K562 (cell line): ENCODE measurements around the gene NPHS2. TPM values are rescaled to one million over a fixed set of nuclear protein-coding genes. Genes with fewer than 3 reads are reported as not detected.

Source experiments
- DIDO1 ChIP-seq: fragments of 450-650 bp; IDR thresholded peaks from 2 replicates; pipeline ENCODE4 v1.6.1; 2016; ENCODE audit warnings: low read depth, missing biosample characterization, missing genetic modification characterization
- HDAC3 ChIP-seq: fragments of 450-650 bp; IDR thresholded peaks from 2 replicates; pipeline ENCODE4 v1.6.1; 2018; ENCODE audit warnings: borderline replicate concordance, mild to moderate bottlenecking, moderate library complexity; ENCODE audit not compliant: partially characterized antibody
- L3MBTL2 ChIP-seq: fragments of 450-650 bp; IDR thresholded peaks from 2 replicates; pipeline ENCODE4 v1.6.1; 2016; ENCODE audit warnings: mild to moderate bottlenecking, moderate library complexity
- MEF2A ChIP-seq: IDR thresholded peaks from 2 replicates; pipeline ENCODE4 v1.6.1; 2011; ENCODE audit warnings: low read depth, mild to moderate bottlenecking, low read length, moderate library complexity; ENCODE audit not compliant: control insufficient read depth
- MEIS2 ChIP-seq: fragments of 450-650 bp; IDR thresholded peaks from 2 replicates; pipeline ENCODE4 v1.6.1; 2014; ENCODE audit warnings: mild to moderate bottlenecking; ENCODE audit not compliant: partially characterized antibody
- MYBL2 ChIP-seq, 2 experiments: fragments of 450-650 bp in 1 of 2; sonication (generic) in 1 of 2; formaldehyde crosslinking in 1 of 2; IDR thresholded peaks; 2 replicates each; pipeline versions ENCODE4 v1.6.1 to v1.8.1; 2017 to 2022; ENCODE audit warnings: borderline replicate concordance in 1 of 2, inconsistent platforms in 1 of 2, low read depth in 1 of 2, mild to moderate bottlenecking in 1 of 2, missing genetic modification reagents in 1 of 2, moderate library complexity in 1 of 2
- NBN ChIP-seq: fragments of 450-650 bp; IDR thresholded peaks from 2 replicates; pipeline ENCODE4 v1.6.1; 2016; ENCODE audit warnings: low read depth, mild to moderate bottlenecking
- NCOA4 ChIP-seq: fragments of 450-650 bp; IDR thresholded peaks from 2 replicates; pipeline ENCODE4 v1.6.1; 2018; ENCODE audit warnings: mild to moderate bottlenecking; ENCODE audit not compliant: partially characterized antibody
- NFIC ChIP-seq: fragments of 450-650 bp; IDR thresholded peaks from 2 replicates; pipeline ENCODE4 v1.6.1; 2017; ENCODE audit warnings: mild to moderate bottlenecking, inconsistent platforms
- OTX1 ChIP-seq: fragments of 450-650 bp; formaldehyde crosslinking; IDR thresholded peaks from 2 replicates; pipeline ENCODE4 v1.4.0; 2022; ENCODE audit warnings: mild to moderate bottlenecking
- PHF8 ChIP-seq: fragments of 200-600 bp; sonication (generic); IDR thresholded peaks from 2 replicates; pipeline ENCODE4 v1.6.1; 2012; ENCODE audit warnings: mixed run types, mild to moderate bottlenecking, inconsistent platforms, low read length, moderate library complexity, borderline replicate concordance
- PKNOX1 ChIP-seq: fragments of 450-650 bp; IDR thresholded peaks from 2 replicates; pipeline ENCODE4 v1.6.1; 2016
- SNIP1 ChIP-seq: fragments of 450-650 bp; IDR thresholded peaks from 2 replicates; pipeline ENCODE4 v1.7.1; 2017; ENCODE audit warnings: low read depth, mild to moderate bottlenecking
- USF1 ChIP-seq: sonication (generic); formaldehyde crosslinking; IDR thresholded peaks from 2 replicates; pipeline ENCODE4 v1.9.0; 2022; ENCODE audit warnings: mild to moderate bottlenecking, missing genetic modification reagents
- ZHX1 ChIP-seq: fragments of 150-350 bp; conservative IDR thresholded peaks from 2 replicates; pipeline ENCODE4 v1.6.1; 2014; ENCODE audit warnings: low read length
- ZNF184 ChIP-seq: sonication (generic); formaldehyde crosslinking; IDR thresholded peaks from 2 replicates; pipeline ENCODE4 v1.5.0; 2020; ENCODE audit warnings: missing genetic modification reagents
- ZNF197 ChIP-seq: fragments of 200-800 bp; sonication (Bioruptor generic); IDR thresholded peaks from 2 replicates; pipeline ENCODE4 v1.6.1; 2016; ENCODE audit warnings: low read depth, missing genetic modification characterization, missing compliant biosample characterization
- ZNF449 ChIP-seq: fragments of 250-450 bp; sonication (Bioruptor Pico); IDR thresholded peaks from 2 replicates; pipeline ENCODE4 v1.8.0; 2022; ENCODE audit warnings: moderate library complexity, mild to moderate bottlenecking, inconsistent platforms
- polyA plus RNA-seq, 8 experiments: library from polyadenylated mRNA; depleted of rRNA in 4 of 8; stranded (reverse) in 5 of 8; unstranded in 3 of 8; fragments of >200 nt; fragmentation: Nextera tagmentation in 2 of 8; fragmentation: Illumina TruSeq in 1 of 8; extraction: Ambion mirVana in 2 of 8; extraction: Trizol in 1 of 8; gene quantifications; 2 replicates each; pipeline versions ENCODE4 v1.2.1 to v1.2.3, GENCODE V29; 2011 to 2014; ENCODE audit warnings: inconsistent platforms in 1 of 8, missing spikeins in 1 of 8
- total RNA-seq, 7 experiments: library from RNA; depleted of rRNA in 6 of 7; stranded (reverse); fragments of >200 nt in 6 of 7; fragmentation: Illumina TruSeq in 2 of 7; extraction: Trizol in 2 of 7; gene quantifications; 2 replicates each; pipeline versions ENCODE4 v1.2.1 to v1.2.3, GENCODE V29; 2011 to 2021; ENCODE audit warnings: low replicate concordance in 1 of 7

NPHS2 gene
- total and polyA plus RNA-seq, 9 of the 15 experiments (the other 6 are each of a cell fraction or from before 2014, with no cell fraction given): not detected

- no peak for TF ChIP-seq NBN
- no peak for TF ChIP-seq ZHX1
- peak; percentile 83 for TF ChIP-seq L3MBTL2
- no peak for TF ChIP-seq OTX1 (CRISPR knock-in tag)
- no peak for TF ChIP-seq MEIS2
- no peak for TF ChIP-seq MEF2A
- TF ChIP-seq ZNF184 (CRISPR knock-in tag): no peak
- no peak for TF ChIP-seq ZNF449 (CRISPR knock-in tag)
- peak; percentile 26 for TF ChIP-seq NFIC
- no peak for TF ChIP-seq USF1 (CRISPR knock-in tag)
- no peak for TF ChIP-seq SNIP1
- TF ChIP-seq HDAC3: no peak
- no peak for TF ChIP-seq ZNF197 (CRISPR knock-in tag)
- no peak for TF ChIP-seq PKNOX1
- no peak for TF ChIP-seq MYBL2 (IDR thresholded peaks at IDR 0.05; ENCODE audit: low read depth)
- TF ChIP-seq MYBL2 (CRISPR knock-in tag; IDR thresholded peaks at IDR 0.05; ENCODE audit: borderline replicate concordance): no peak
- no peak for TF ChIP-seq PHF8
- no peak for TF ChIP-seq DIDO1 (tag)
- no peak for TF ChIP-seq NCOA4
Observed at GRCh38 chr1:179591592-179592580, 16.1 kb upstream of the NPHS2 start, which contains the start of gene TDRD5 (continued).
